Stomach (tissue), 9 donors: Measurements from ENCODE around the gene ARAP2. TPM values are rescaled to one million over a fixed set of nuclear protein-coding genes. Genes with fewer than 3 reads are reported as not detected.

Experiments
- DNase-seq, 2 donors: peaks; one replicate each; pipeline versions ENCODE4 v3.0.0 to v3.0.0-alpha.2; 2013 to 2019
- H3K27ac ChIP-seq, 5 donors: fragments of 200-600 bp in 4 of 5; sonication (generic) in 4 of 5; one replicate each; pipeline ENCODE4 v1.5.1; 2013 to 2019; ENCODE audit warnings: mild to moderate bottlenecking in 1 of 5, moderate library complexity in 1 of 5
- H3K27me3 ChIP-seq, 3 donors: fragments of 200-600 bp; sonication (generic); one replicate each; pipeline ENCODE4 v1.5.1; 2017 to 2019; ENCODE audit warnings: mixed run types in 1 of 3
- H3K36me3 ChIP-seq, 4 donors: fragments of 200-600 bp; sonication (generic); 1 replicate in 3 of 4; 2 replicates in 1 of 4; pipeline ENCODE4 v1.5.1; 2016 to 2019
- H3K4me1 ChIP-seq, 4 donors: fragments of 200-600 bp; sonication (generic); one replicate each; pipeline ENCODE4 v1.5.1; 2016 to 2019
- H3K4me3 ChIP-seq, 4 donors: fragments of 200-600 bp; sonication (generic) in 3 of 4; one replicate each; pipeline ENCODE4 v1.5.1; 2016 to 2019; ENCODE audit warnings: mild to moderate bottlenecking in 1 of 4
- H3K9me3 ChIP-seq, 4 donors: fragments of 200-600 bp; sonication (generic); one replicate each; pipeline ENCODE4 v1.5.1; 2016 to 2019
- EP300 ChIP-seq: sonication (generic); formaldehyde crosslinking; IDR thresholded peaks from one replicate; pipeline ENCODE4 v1.6.1; 2017; ENCODE audit warnings: antibody characterized with exemption
- POLR2AphosphoS5 ChIP-seq, 3 donors: sonication (generic); formaldehyde crosslinking; IDR thresholded peaks; one replicate each; pipeline ENCODE4 v1.6.1; 2016; ENCODE audit warnings: antibody characterized with exemption in 3 of 3
- WGBS, 5 donors: extraction: QIAGEN DNeasy Blood & Tissue Kit in 3 of 5; methylation state at CpG; one replicate each; pipeline versions ENCODE4 v1.1.5 to v1.1.7; 2013 to 2018; 5-methylcytosine and 5-hydroxymethylcytosine counted together
- intact Hi-C: fragments of 100-400 bp; cut with DNase I; formaldehyde crosslinking; loops from one replicate; pipeline ENCODE4 v1.15.1; 2023; ENCODE audit warnings: low total_unique reads
- polyA plus RNA-seq, 3 donors: library from polyadenylated mRNA; stranded (reverse); fragments of 200-250 nt; gene quantifications; one replicate each; pipeline ENCODE4 v1.2.3, GENCODE V29; 2013
- total RNA-seq, 5 donors: library from RNA; depleted of rRNA; stranded (reverse); fragments of >200 nt; gene quantifications; one replicate each; pipeline versions ENCODE4 v1.1.0 to v1.2.3, GENCODE V29; 2014 to 2016
- donor health status: healthy with polysubstance abuse.
- donor health status: Bipolar disorder and iron deficiency.
- donor health status: healthy.

Gene ARAP2
- total and polyA plus RNA-seq, 8 donors = 2.2 to 69.4 (median 19.1) TPM

DNA sequence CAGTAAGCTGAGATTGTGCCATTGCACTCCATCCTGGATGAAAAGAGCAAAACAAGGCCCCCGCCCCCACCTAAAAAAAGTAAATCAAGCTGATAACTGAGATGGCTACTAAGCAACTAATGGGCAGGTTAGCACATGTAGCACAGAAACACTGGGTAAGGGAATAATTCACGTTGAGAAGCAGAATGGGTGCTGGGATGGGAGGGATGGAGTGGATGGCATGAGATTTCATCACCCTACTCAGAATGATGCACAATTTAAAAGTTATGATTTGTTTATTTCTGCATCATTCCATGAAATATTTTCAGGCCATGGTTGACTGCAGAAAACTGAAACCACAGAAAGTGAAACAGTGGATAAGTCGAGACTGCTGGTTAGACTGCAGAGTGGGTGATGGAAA, 224.0 kb downstream of the ARAP2 start:
- no peaks in the 10 kb centered on the region for H3K36me3 ChIP-seq
- no peaks in the 10 kb centered on the region for H3K27me3 ChIP-seq
- intact Hi-C loops = no loop called here
- H3K27ac ChIP-seq = no peak overlapping the region
- H3K4me3 ChIP-seq = no peak overlapping the region
- WGBS, 5 donors = 83 to 90% (median 86%) methylated on average over 3 of the region's 3 CpGs
- no peak for DNase-seq
- no peaks in the 10 kb centered on the region for H3K9me3 ChIP-seq
- TF ChIP-seq EP300 (no peak), POLR2AphosphoS5 (IDR thresholded peaks at IDR 0.05) (no peak)
- H3K4me1 ChIP-seq = no peaks in the 10 kb centered on the region

Other genes with a start within 250 kb of the ARAP2 start
- gene DTHD1, start 37.1 kb upstream of the ARAP2 start, total RNA-seq = 1 to 10 TPM in 1 of 5 donors, not detected in 4; 1.2 TPM
- gene DTHD1, start 37.1 kb upstream of the ARAP2 start, polyA plus RNA-seq = not detected